ES-I3 (cell line): ENCODE results near the gene TRIM59.

ENCODE experiments used
- H3K36me3 ChIP-seq: 2 replicates; pipeline ENCODE4 v1.6.1; 2013; ENCODE audit warnings: mild to moderate bottlenecking, low read length, control low read depth, moderate library complexity; ENCODE audit not compliant: insufficient read depth
- H3K4me1 ChIP-seq: 2 replicates; pipeline ENCODE4 v1.6.1; 2013; ENCODE audit warnings: mild to moderate bottlenecking, control low read depth, low read length; ENCODE audit not compliant: insufficient read depth
- H3K9ac ChIP-seq: 2 replicates; pipeline ENCODE4 v1.6.1; 2013; ENCODE audit warnings: low read depth, mild to moderate bottlenecking, low read length, moderate library complexity
- H3K9me3 ChIP-seq: 2 replicates; pipeline ENCODE4 v1.6.1; 2013; ENCODE audit warnings: mild to moderate bottlenecking, low read length, moderate library complexity; ENCODE audit not compliant: control insufficient read depth, insufficient read depth

Gene TRIM59

GRCh38 chr3:160403796-160404470 is 45.7 kb downstream of the TRIM59 start:
- Histone ChIP-seq H3K4me1 (no peaks in the 10 kb centered on the region), H3K9me3 (no peaks in the 10 kb centered on the region), H3K36me3 (no peaks in the 10 kb centered on the region; the same call in 1 of the 2 replicates), H3K9ac (no peak overlapping the region)

- no peaks in the 10 kb centered on the region for H3K9me3 ChIP-seq
- H3K4me1 ChIP-seq, result no peaks in the 10 kb centered on the region
- H3K36me3 ChIP-seq, result no peaks in the 10 kb centered on the region; the same call in 1 of the 2 replicates
- H3K9ac ChIP-seq, result no peak overlapping the region
Observed at GRCh38 chr3:160403028-160403545, 46.5 kb downstream of the TRIM59 start.

DNA sequence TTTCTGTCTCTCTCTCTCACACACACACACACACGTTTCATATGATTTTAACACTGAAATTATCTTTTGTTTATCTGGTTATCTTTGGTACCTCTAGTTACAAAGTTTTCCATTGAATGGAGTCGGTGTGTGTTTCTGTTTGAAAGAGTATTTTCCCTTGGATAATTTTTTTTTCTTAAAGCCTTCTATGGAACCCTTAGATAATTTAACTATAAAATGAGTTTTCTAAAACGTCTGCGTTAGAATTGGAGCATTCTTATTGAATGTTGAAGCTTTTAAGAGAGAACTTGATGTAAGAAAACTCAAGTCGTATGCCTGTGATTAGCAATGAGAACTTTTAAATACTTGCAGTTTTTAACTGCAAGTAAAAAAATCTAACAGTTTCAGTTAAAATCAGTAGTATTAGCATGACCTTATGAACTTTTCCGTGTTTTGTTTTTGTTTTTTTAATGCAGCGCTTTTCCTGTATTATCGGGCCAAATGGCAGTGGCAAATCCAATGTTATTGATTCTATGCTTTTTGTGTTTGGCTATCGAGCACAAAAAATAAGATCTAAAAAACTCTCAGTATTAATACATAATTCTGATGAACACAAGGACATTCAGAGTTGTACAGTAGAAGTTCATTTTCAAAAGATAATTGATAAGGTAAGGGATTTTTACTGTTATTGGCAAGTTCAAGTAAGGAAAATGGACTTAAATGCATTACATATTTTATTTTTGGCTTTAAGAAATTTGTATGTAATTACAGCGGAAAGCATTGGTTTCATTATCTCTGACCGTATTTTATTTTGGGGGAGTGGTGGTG is 47.2 kb downstream of the TRIM59 start:
- Histone ChIP-seq H3K4me1 (no peaks in the 10 kb centered on the region), H3K9me3 (no peaks in the 10 kb centered on the region), H3K36me3 (no peaks in the 10 kb centered on the region; the same call in 1 of the 2 replicates), H3K9ac (peak overlapping the region; percentile 26; the same call in 1 of the 2 replicates)

DNA sequence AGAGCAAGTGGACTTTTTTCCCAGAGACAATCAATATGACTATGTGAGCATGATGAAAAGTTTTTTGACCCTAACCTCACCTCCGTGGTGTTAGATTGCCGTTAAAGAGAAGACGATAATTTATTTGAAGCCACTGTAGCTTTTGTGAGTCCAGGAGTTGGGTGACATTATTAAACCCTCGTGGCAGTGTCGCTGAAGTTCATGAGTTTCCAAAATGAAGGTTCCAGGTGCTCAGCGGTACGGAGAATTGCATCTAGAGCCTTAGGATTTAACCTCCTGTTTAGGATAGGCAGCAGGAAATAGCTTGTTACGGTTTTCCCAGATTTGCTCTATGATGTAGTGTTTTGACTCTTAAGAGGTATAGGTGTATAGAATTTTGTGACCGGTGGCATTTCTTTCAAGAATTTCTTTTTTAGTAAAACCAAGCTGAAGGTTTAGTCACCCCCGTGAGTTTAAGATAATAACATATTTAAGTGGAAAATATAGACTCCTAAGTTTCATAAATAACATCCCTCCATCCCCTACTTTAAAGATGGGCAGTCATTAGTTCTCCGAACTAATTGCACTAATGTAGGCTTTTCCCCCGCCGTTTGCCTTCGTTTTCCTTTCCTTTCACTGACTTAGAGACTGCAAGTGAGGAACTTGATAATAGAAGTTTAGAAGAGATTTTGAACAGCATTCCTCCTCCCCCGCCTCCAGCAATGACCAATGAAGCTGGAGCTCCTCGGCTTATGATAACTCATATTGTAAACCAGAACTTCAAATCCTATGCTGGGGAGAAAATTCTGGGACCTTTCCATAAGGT is 48.1 kb downstream of the TRIM59 start:
- Histone ChIP-seq H3K4me1 (no peaks in the 10 kb centered on the region), H3K36me3 (no peaks in the 10 kb centered on the region; the same call in 1 of the 2 replicates), H3K9ac (peak overlapping the region; percentile 97), H3K9me3 (no peaks in the 10 kb centered on the region)

- no peaks in the 10 kb centered on the region for H3K4me1 ChIP-seq
- no peaks in the 10 kb centered on the region; the same call in 1 of the 2 replicates for H3K36me3 ChIP-seq
- H3K9me3 ChIP-seq, result no peaks in the 10 kb centered on the region
- H3K9ac ChIP-seq, result peak overlapping the region; percentile 97
Observed at GRCh38 chr3:160400702-160401150, 48.9 kb downstream of the TRIM59 start.

DNA sequence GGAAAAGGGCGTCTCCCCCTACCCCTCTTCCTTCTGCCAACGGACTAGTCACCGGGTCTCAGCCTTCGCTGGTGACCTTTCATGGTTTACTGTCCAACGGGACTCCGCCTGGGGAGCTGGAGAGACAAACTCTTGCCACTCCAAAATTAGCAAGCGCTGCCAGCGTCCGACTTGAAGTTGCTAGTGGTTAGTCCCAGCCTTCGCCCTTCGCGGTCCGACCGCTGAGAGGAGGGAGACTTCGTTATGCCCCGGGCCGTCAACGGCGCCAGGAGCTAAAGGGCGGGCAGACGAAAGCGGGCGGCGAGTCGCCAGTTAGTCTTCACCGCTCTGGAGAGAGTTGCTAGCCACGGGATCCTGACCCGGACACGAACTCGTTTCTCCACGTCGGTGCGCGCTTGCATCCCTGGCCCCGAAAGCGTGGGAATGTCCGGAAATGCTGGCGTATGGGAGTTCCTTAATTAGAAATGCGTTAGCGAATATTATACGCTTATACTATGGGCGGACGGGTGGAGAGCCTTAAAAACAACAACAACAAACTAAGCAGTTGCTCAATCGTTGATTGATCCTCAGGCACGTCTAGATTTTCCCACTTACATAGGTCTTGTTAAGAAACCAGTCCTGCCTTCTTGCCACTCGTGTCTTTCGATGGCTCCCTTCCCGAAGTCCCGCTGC is 49.4 kb downstream of the TRIM59 start:
- Histone ChIP-seq H3K36me3 (no peaks in the 10 kb centered on the region; the same call in 1 of the 2 replicates), H3K9me3 (no peaks in the 10 kb centered on the region), H3K4me1 (no peaks in the 10 kb centered on the region), H3K9ac (peak overlapping the region; percentile 97)

GRCh38 chr3:160399125-160400029 is 50.2 kb downstream of the TRIM59 start, which contains the start of the genes IFT80 and SMC4:
TSS of gene IFT80 (minus strand) at chr3:160399225. CDS start at chr3:160384600, 14,625 bp downstream.
TSS of gene SMC4 (plus strand) at chr3:160399650. CDS start at chr3:160400827, 1,177 bp downstream.
- no peaks in the 10 kb centered on the region for H3K4me1 ChIP-seq

DNA sequence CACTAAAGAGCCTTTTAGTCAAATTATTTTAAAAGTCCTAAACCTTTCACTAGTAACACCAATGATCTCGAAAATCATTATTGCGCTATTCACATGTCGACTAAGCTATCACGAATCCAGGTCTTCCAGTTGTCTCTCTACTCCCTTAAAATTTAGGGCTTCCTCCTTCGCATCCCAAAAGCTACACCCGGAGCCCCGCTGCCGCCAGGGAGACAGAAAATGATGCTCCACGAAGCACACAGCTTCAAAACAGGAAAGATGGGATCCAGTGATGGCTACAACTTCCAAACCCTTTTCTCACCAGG is 50.8 kb downstream of the TRIM59 start:
- H3K9me3 ChIP-seq, result no peaks in the 10 kb centered on the region
- no peaks in the 10 kb centered on the region for H3K4me1 ChIP-seq
- no peaks in the 10 kb centered on the region for H3K36me3 ChIP-seq
- peak overlapping the region; percentile 97 for H3K9ac ChIP-seq

More at GRCh38 chr3:160399125-160400029, 50.2 kb downstream of the TRIM59 start, which contains the start of the genes IFT80 and SMC4:
- Histone ChIP-seq H3K9ac (peak within 1 kb of the TSS; percentile 97), H3K9me3 (no peaks in the 10 kb centered on the region), H3K36me3 (no peaks in the 10 kb centered on the region)

GRCh38 chr3:160395297-160395696 is 54.3 kb downstream of the TRIM59 start:
- Histone ChIP-seq H3K4me1 (no peaks in the 10 kb centered on the region), H3K36me3 (no peaks in the 10 kb centered on the region), H3K9ac (no peak overlapping the region), H3K9me3 (no peaks in the 10 kb centered on the region)

DNA sequence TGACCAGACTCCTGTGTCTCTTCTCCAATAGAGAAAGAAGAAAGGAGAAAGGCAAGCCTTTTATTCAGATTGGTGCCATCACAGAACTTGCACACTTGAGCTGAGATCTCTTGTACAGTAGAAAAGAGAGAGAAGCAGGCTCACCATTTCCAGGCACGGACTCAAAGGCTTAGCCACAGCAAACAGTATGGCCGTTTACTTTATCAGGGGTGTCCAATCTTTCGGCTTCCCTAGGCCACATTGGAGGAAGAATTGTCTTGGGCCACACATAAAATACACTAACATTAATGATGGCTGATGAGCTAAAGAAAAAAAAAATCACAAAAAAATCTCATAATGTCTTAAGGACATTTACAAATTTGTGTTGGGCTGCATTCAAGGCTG is 55.6 kb downstream of the TRIM59 start:
- Histone ChIP-seq H3K36me3 (no peaks in the 10 kb centered on the region), H3K9me3 (no peaks in the 10 kb centered on the region), H3K4me1 (no peaks in the 10 kb centered on the region), H3K9ac (no peak overlapping the region)

- Histone ChIP-seq H3K9me3 (no peaks in the 10 kb centered on the region), H3K9ac (no peak overlapping the region), H3K36me3 (no peaks in the 10 kb centered on the region), H3K4me1 (no peaks in the 10 kb centered on the region)
Observed at GRCh38 chr3:160393346-160394008, 56.1 kb downstream of the TRIM59 start.

DNA sequence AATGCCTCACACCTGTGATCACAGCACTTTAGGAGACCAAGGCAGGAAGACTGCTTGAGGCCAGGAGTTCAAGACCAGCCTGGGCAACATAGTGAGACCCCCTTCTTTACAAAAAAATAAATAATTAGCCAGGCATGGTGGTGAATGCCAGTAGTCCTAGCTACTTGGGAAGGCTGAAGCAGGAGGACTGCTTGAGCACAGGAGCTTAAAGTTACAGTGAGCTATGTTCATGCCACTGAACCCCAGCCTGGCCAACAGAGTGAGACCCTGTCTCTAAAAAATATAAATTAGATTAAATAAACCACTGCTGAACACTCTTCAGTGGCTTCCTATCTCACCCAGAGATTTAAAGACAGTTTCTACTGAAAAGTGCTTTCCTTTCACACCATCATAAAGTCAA is 56.8 kb downstream of the TRIM59 start:
- Histone ChIP-seq H3K4me1 (no peaks in the 10 kb centered on the region), H3K9me3 (no peaks in the 10 kb centered on the region), H3K9ac (no peak overlapping the region), H3K36me3 (no peaks in the 10 kb centered on the region)
